Omental fat pad (tissue), 4 donors: Measurements from ENCODE around the gene DENND1A. TPM values are rescaled to one million over a fixed set of nuclear protein-coding genes. Genes with fewer than 3 reads are reported as not detected.
"Not testable (repeated sequence)": the region's sequence is repeated elsewhere in the genome, so short reads cannot be mapped to it uniquely, and the experiment has no call there.

Source experiments
- ATAC-seq: fragments of 150-250 bp; one replicate; pipeline ENCODE4 v1.9.1; 2016; ENCODE audit warnings: mild to moderate bottlenecking, moderate library complexity; ENCODE audit not compliant: low FRiP score
- DNase-seq: peaks from one replicate; pipeline ENCODE4 v3.0.0-alpha.2; 2019; ENCODE audit warnings: low spot score
- total RNA-seq, 4 donors: library from RNA; depleted of rRNA; stranded (reverse); fragments of >200 nt; gene quantifications; one replicate each; pipeline ENCODE4 v1.1.0, GENCODE V29; 2016
- TF ChIP-seq, protein P1 (sequence below), 3 donors: fragments of 450-650 bp; IDR thresholded peaks; one replicate each; pipeline ENCODE4 v1.5.1; 2016 to 2017; ENCODE audit warnings: antibody characterized with exemption in 3 of 3, mild to moderate bottlenecking in 3 of 3, moderate library complexity in 2 of 3

The DENND1A gene
- total RNA-seq, 4 donors from 2014 or later = 15.2 to 22.8 (median 20.7) TPM

DNA sequence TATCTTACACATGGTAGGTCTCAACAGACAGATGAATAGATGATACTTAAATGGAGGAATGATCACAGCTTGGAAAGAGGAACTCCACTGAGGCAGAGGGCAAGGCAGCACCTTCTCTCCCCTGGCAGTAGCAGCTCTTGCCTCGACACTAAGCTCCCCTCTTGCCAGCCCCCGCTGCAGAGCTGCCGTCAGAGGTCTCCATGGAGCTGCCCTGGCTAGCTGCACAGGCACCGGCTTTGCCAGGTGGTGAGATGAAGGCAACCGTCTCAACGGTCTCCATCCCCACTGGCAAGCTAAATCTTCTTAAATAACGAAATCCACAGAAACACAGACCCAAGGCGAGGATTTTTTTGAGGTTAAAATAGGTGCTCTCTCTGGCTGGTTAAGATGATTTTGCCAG lies 492.7 kb downstream of the DENND1A start:
- TF ChIP-seq, protein P1, sequence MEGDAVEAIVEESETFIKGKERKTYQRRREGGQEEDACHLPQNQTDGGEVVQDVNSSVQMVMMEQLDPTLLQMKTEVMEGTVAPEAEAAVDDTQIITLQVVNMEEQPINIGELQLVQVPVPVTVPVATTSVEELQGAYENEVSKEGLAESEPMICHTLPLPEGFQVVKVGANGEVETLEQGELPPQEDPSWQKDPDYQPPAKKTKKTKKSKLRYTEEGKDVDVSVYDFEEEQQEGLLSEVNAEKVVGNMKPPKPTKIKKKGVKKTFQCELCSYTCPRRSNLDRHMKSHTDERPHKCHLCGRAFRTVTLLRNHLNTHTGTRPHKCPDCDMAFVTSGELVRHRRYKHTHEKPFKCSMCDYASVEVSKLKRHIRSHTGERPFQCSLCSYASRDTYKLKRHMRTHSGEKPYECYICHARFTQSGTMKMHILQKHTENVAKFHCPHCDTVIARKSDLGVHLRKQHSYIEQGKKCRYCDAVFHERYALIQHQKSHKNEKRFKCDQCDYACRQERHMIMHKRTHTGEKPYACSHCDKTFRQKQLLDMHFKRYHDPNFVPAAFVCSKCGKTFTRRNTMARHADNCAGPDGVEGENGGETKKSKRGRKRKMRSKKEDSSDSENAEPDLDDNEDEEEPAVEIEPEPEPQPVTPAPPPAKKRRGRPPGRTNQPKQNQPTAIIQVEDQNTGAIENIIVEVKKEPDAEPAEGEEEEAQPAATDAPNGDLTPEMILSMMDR (IDR thresholded peaks at IDR 0.05) = no peak
- DNase-seq = no peak
- no peak for ATAC-seq

DNA sequence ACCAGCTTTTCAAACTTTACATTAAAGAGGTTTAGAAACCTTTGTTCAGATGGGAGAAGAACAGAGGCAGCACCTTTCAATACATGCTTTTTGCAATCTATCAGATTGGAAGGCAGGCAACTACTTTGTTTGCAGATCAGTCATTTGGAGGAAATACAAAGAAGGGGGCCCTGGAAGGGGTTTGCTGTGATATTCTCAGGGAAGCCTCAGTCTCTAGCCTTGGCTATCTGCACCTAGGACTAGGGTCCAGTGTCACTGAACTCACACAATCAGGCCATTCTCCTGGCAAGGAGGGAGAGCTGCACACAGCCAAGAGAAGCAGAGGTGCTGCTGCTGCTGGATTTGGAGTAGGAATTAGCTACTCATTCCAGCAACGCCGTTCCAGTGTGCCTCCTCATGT lies 494.5 kb downstream of the DENND1A start:
- no peak for ATAC-seq
- TF ChIP-seq, protein P1 (IDR thresholded peaks at IDR 0.05) = no peak
- DNase-seq = no peak

DNA sequence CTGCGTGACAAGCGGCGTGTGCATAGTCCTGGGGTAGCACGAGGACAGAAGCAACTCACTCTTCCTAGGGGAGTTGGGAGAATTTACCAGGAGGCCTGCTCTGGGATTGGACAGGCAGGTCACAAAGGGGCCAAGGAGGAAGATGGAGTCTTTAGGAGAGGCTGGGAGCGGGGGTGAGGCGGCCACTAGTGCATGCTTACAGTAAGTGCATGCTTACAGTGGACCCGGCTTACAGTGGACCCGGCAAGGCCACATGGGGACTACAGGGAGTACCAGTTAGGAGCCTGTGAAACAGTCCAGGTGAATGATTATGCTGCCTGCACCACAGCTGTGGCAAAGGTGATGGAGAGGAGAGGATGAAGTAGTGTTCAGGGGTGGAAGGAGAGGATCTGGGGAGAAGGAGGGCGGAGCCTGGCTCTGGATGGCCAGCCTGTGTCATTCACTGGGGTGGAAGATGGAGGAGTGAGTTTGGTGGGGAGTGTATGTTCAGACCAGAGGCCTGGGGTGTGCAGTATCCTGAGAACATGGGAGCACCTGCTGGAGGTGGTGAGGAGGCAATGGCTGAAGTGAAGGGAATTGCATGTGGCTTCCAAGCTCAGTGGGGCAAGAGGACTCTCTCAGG lies 495.2 kb downstream of the DENND1A start:
- TF ChIP-seq, protein P1 (IDR thresholded peaks at IDR 0.05) = no peak
- no peak for ATAC-seq
- no peak for DNase-seq

DNA sequence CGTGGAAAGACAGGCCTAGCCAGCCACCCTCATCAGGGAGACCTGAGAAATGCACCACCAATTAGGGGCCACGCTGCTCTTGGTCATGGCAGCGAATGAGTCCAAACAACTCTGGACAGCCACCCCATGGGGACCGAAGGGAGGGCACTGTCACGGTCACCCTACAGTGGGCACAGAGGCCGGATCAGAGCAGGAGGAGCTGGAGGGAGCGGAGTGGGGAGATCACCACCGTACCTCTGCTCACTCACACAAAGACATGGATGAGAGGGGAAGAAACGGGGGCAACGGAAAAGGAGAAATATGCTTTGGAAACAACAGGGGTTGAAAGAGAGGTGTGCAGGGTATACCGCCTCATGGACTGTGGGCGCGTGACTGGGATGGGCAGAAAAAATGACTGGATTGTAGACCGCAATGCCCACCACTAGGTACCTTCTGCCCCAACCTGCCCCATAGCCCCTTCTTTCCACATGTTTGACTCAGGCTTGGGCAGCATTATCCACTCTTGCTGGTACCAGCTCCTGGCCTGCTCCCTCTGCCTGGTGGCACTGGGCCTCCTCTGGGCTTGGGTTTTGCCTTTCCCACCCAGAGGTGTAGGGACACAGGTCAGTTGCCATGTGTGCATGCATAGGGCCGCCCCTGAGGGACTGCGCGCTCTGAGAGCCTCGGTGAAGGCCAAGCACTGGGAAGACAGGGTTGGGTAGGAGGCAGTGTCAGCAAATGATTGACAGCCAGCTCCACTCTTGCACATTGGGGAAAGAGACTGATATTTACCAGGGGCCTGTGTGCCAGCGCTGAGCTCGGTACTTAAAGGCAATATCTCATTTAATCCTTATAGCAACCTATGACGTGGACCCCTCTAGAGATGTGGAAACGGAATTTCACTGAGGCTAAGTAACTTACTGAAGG lies 497.3 kb downstream of the DENND1A start:
- TF ChIP-seq, protein P1 (IDR thresholded peaks at IDR 0.05) = no peak
- DNase-seq (no peak), ATAC-seq (no peak)

DNA sequence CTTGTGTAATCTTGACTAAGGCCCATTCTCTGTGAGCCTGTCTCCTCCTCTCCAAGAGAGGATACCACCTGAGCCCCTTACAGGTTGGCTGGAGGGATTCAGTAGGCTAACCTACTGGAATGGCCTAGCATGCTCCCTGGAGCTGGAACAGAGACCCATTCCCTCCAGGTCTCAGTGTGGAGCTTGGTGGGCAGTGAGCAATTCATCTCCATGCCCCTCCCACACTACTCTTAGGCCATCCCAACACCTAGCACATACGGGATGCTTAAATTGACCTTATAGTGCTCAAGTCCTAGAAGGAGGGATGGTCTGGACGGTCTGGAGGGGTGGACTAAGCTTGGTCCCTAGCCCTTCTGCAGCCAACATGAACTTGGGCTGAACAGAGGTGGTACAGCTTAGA lies 498.3 kb downstream of the DENND1A start:
- TF ChIP-seq, protein P1 (IDR thresholded peaks at IDR 0.05) = no peak
- ATAC-seq (no peak), DNase-seq (no peak)

DNA sequence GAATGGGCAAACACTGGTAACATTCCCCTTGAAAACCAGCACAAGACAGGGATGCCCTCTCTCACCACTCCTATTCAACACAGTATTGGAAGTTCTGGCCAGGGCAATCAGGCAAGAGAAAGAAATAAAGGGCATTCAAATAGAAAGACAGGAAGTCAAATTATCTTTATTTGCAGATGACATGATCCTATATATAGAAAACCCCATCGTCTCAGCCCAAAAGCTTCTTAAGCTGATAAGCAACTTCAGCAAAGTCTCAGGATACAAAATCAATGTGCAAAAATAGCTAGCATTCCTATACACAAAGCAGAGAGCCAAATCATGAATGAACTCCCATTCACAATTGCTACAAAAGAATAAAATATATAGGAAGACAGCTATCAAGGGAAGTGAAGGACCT lies 501.5 kb downstream of the DENND1A start:
- ATAC-seq, DNase-seq: not testable (repeated sequence)

DNA sequence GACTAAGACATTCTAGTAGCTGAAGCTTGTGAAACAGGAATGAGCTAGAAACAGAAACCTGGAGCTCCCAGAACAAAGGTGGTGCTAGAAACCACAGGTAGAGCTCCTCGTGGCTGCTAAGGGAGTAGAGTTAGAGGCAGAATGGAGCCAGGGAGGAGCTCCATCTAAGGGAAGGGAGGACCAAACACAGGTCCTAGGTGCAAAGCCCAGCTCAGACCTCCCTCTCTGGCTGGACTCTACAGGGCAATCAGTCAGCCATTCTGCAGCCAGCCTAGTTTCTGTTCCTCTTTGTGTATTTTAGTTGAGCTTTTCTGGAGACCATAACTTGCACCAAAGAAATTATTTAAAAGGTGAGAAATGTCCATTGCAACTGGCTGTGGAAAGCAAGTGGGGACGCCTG lies 503.5 kb downstream of the DENND1A start:
- no peak for ATAC-seq
- no peak for DNase-seq
- TF ChIP-seq, protein P1 (IDR thresholded peaks at IDR 0.05) = no peak
